Common myeloid progenitor, CD34-positive (primary cell): ENCODE results near the gene UCP3.
A peak's percentile ranks its signal among the peaks of the same experiment; 100 is the strongest.

ENCODE experiments used
- CTCF ChIA-PET: fragments of 350-600 bp; sonication (Branson Sonifier 250); formaldehyde crosslinking; loops from one replicate; lab custom pipeline; 2021; ENCODE audit warnings: antibody characterized with exemption; lab: Charles Lee
- POLR2A ChIA-PET: fragments of 350-600 bp; sonication (Branson Sonifier 250); formaldehyde crosslinking; loops from one replicate; lab custom pipeline; 2021; ENCODE audit warnings: antibody characterized with exemption; lab: Charles Lee
- DNase-seq, 3 donors: peaks; one replicate each; pipeline versions ENCODE4 v3.0.0 to v3.0.0-alpha.2; 2013
- H3K27ac ChIP-seq, 2 experiments: 1 replicate in 1 of 2; 2 replicates in 1 of 2; pipeline ENCODE4 v1.7.0; 2013; ENCODE audit warnings: inconsistent platforms in 2 of 2, low read length in 2 of 2, mild to moderate bottlenecking in 2 of 2, low read depth in 1 of 2, moderate library complexity in 1 of 2; ENCODE audit not compliant: severe bottlenecking in 2 of 2, insufficient read depth in 1 of 2, poor library complexity in 1 of 2
- H3K27me3 ChIP-seq, 5 experiments: replicated peaks in 2 of 5; 1 replicate in 3 of 5; 2 replicates in 2 of 5; pipeline versions ENCODE4 v1.6.1 to v1.7.0; 2013; ENCODE audit warnings: low read length in 4 of 5, mild to moderate bottlenecking in 2 of 5, moderate library complexity in 2 of 5, inconsistent platforms in 1 of 5; ENCODE audit not compliant: insufficient read depth in 5 of 5, control insufficient read depth in 4 of 5
- H3K36me3 ChIP-seq, 4 experiments: 1 replicate in 2 of 4; 2 replicates in 2 of 4; pipeline versions ENCODE4 v1.6.1 to v1.7.0; 2013; ENCODE audit warnings: low read length in 3 of 4, control low read depth in 1 of 4, mild to moderate bottlenecking in 1 of 4; ENCODE audit not compliant: control insufficient read depth in 4 of 4, insufficient read depth in 4 of 4
- H3K4me1 ChIP-seq, 4 experiments: 1 replicate in 3 of 4; 2 replicates in 1 of 4; pipeline versions ENCODE4 v1.6.1 to v1.7.1; 2013; ENCODE audit warnings: low read length in 3 of 4, mild to moderate bottlenecking in 3 of 4, control low read depth in 1 of 4, inconsistent platforms in 1 of 4, moderate library complexity in 1 of 4; ENCODE audit not compliant: control insufficient read depth in 4 of 4, insufficient read depth in 4 of 4; ENCODE audit errors: control extremely low read depth in 1 of 4
- H3K4me3 ChIP-seq, 7 experiments: 1 replicate in 4 of 7; 2 replicates in 3 of 7; pipeline versions ENCODE4 v1.5.1 to v1.7.0; 2013; ENCODE audit warnings: mild to moderate bottlenecking in 7 of 7, low read length in 6 of 7, moderate library complexity in 6 of 7, inconsistent platforms in 2 of 7, low read depth in 2 of 7, control low read depth in 1 of 7; ENCODE audit not compliant: insufficient read depth in 4 of 7, control insufficient read depth in 1 of 7; ENCODE audit errors: extremely low read depth in 1 of 7
- H3K9me3 ChIP-seq, 5 experiments: 1 replicate in 4 of 5; 2 replicates in 1 of 5; pipeline versions ENCODE4 v1.6.1 to v1.7.1; 2013; ENCODE audit warnings: low read length in 4 of 5, mild to moderate bottlenecking in 2 of 5, inconsistent platforms in 1 of 5, low read depth in 1 of 5, moderate library complexity in 1 of 5; ENCODE audit not compliant: control insufficient read depth in 4 of 5, insufficient read depth in 2 of 5; ENCODE audit errors: control extremely low read depth in 1 of 5
- WGBS: methylation state at CpG from one replicate; pipeline ENCODE4 v1.1.5; 2013; ENCODE audit not compliant: insufficient coverage; 5-methylcytosine and 5-hydroxymethylcytosine counted together

Gene UCP3

GRCh38 chr11:73980001-73980961 is 28.6 kb downstream of the UCP3 start:
- POLR2A ChIA-PET, result interaction anchor here (0.6 to 1.1 kb wide), 3 partner anchors 11 to 30 kb away, joined by 3 to 5 read pairs (median 3); no protein-coding TSS in a partner anchor
- WGBS, result 41% methylated on average over 4 of the region's 6 CpGs

GRCh38 chr11:73978576-73979086 is 30.3 kb downstream of the UCP3 start:
- Histone ChIP-seq H3K27ac (peak overlapping the region in 1 of 2 experiments; percentile 97), H3K4me3 (peak overlapping the region in 2 of 7 experiments; percentile 14 to 93), H3K36me3 (peaks cover 27 to 74% (median 49%) of the 10 kb centered on the region in 4 experiments), H3K4me1 (peaks cover 16 to 78% (median 52%) of the 10 kb centered on the region in 4 experiments), H3K27me3 (no peaks in the 10 kb centered on the region), H3K9me3 (no peaks in the 10 kb centered on the region)
- no peak for DNase-seq
- WGBS, result 97% methylated on average over 3 of the region's 3 CpGs
- ChIA-PET POLR2A (interaction anchor here (0.6 to 1.0 kb wide), 2 partner anchors 89 to 1253 kb away, joined by 3 to 4 read pairs; no protein-coding TSS in a partner anchor), CTCF (interaction anchor here (1.0 to 3.4 kb wide), 7 partner anchors 8 to 49 kb away, joined by 3 to 15 read pairs (median 5); no protein-coding TSS in a partner anchor)

More at GRCh38 chr11:73980001-73980961, 28.6 kb downstream of the UCP3 start:
- peak overlapping the region; percentile 59 to 97 for H3K27ac ChIP-seq
- H3K36me3 ChIP-seq, result peaks cover 24 to 60% (median 42%) of the 10 kb centered on the region in 4 experiments
- H3K27me3 ChIP-seq, result no peaks in the 10 kb centered on the region
- no peaks in the 10 kb centered on the region for H3K9me3 ChIP-seq
- H3K4me3 ChIP-seq, result peak overlapping the region in 6 of 7 experiments; percentile 75 to 93 (median 88)
- peak; percentile 78 to 97 (median 93) for DNase-seq
- CTCF ChIA-PET, result interaction anchor here (0.7 to 3.4 kb wide), 16 partner anchors 10 to 54 kb away, joined by 3 to 15 read pairs (median 4); no protein-coding TSS in a partner anchor
- peaks cover 18 to 74% (median 53%) of the 10 kb centered on the region in 4 experiments for H3K4me1 ChIP-seq

GRCh38 chr11:73977856-73978519 is 30.9 kb downstream of the UCP3 start:
- ChIA-PET POLR2A (no interaction called here), CTCF (interaction anchor here (1.3 to 3.4 kb wide), 4 partner anchors 14 to 38 kb away, joined by 3 to 15 read pairs (median 4); no protein-coding TSS in a partner anchor)
- no peak overlapping the region for H3K4me3 ChIP-seq
- DNase-seq, result no peak
- H3K4me1 ChIP-seq, result peaks cover 15 to 80% (median 50%) of the 10 kb centered on the region in 4 experiments
- no peaks in the 10 kb centered on the region for H3K9me3 ChIP-seq
- peak overlapping the region; percentile 9 to 97 for H3K27ac ChIP-seq
- WGBS, result 96% methylated on average over 15 of the region's 18 CpGs
- peaks cover 27 to 79% (median 50%) of the 10 kb centered on the region in 4 experiments for H3K36me3 ChIP-seq
- H3K27me3 ChIP-seq, result no peaks in the 10 kb centered on the region

DNA sequence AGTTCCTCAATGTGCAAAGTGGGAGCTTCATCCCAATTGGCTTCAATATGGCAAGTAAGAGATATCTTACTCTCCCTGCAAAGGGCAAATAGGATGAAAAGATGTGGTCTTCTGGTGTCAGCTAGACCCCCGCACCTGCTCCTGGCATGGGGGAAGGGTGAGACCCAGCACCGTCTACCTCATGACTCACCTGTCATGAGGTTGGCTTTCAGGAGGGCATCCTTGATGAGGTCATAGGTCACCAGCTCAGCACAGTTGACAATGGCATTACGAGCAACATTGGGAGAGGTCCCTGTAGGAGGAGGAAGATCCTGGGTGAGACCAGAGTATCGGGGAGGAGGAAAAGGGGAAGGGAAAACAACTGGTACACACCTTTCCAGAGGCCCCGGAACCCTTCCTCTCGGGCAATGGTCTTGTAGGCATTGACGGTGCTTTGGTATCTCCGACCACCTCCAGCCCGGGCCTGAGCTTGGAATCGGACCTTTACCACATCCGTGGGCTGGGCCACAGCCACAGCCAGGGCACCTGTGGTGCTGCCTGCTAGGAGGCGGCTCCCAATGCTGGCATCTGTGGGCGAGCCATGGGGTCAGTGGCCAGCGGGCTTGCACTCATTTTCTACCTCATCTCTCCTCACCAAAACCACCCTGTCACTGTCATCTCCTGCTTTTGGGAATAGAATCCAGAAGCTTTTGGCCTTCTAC is 32.3 kb downstream of the UCP3 start:
- H3K36me3 ChIP-seq, result peaks cover 27 to 86% (median 52%) of the 10 kb centered on the region in 4 experiments
- no peak for DNase-seq
- H3K4me3 ChIP-seq, result no peak overlapping the region
- ChIA-PET CTCF (interaction anchor here (1.0 to 1.5 kb wide), 3 partner anchors 29 to 44 kb away, joined by 3 read pairs; no protein-coding TSS in a partner anchor), POLR2A (no interaction called here)
- H3K27me3 ChIP-seq, result no peaks in the 10 kb centered on the region
- peaks cover 15 to 81% (median 45%) of the 10 kb centered on the region in 4 experiments for H3K4me1 ChIP-seq
- 95% methylated on average over 14 of the region's 14 CpGs for WGBS
- H3K27ac ChIP-seq, result no peak overlapping the region
- no peaks in the 10 kb centered on the region for H3K9me3 ChIP-seq

- 96% methylated on average over 5 of the region's 6 CpGs for WGBS
- H3K4me3 ChIP-seq, result no peak overlapping the region
- CTCF ChIA-PET, result interaction anchor here (1.4 kb wide), 1 partner anchor 30 kb away, joined by 3 read pairs; no protein-coding TSS in a partner anchor
Measured at GRCh38 chr11:73975479-73975757, 33.5 kb downstream of the UCP3 start.

More at GRCh38 chr11:73975479-73975757, 33.5 kb downstream of the UCP3 start:
- no peak for DNase-seq
- no peaks in the 10 kb centered on the region for H3K27me3 ChIP-seq
- POLR2A ChIA-PET, result no interaction called here
- H3K36me3 ChIP-seq, result peaks cover 27 to 74% (median 44%) of the 10 kb centered on the region in 4 experiments
- peaks cover 7 to 69% (median 33%) of the 10 kb centered on the region in 4 experiments for H3K4me1 ChIP-seq
- H3K27ac ChIP-seq, result peak overlapping the region in 1 of 2 experiments; percentile 52
- no peaks in the 10 kb centered on the region for H3K9me3 ChIP-seq
